K562 (cell line): ENCODE data around the gene KIF26B.

Experiments used
- KLF16 ChIP-seq: IDR thresholded peaks from 2 replicates; pipeline ENCODE4 v1.6.1; 2016; ENCODE audit warnings: antibody characterized with exemption
- RAD21 ChIP-seq, 2 experiments: fragments of 250-450 bp in 1 of 2; fragments of 450-650 bp in 1 of 2; sonication (Bioruptor Pico) in 1 of 2; formaldehyde crosslinking in 1 of 2; IDR thresholded peaks in 1 of 2; conservative IDR thresholded peaks in 1 of 2; 2 replicates each; pipeline versions ENCODE4 v1.4.0 to v1.8.0; 2020 to 2022; ENCODE audit warnings: mild to moderate bottlenecking in 2 of 2, moderate library complexity in 1 of 2
- TGIF2 ChIP-seq: sonication (generic); formaldehyde crosslinking; IDR thresholded peaks from 2 replicates; pipeline ENCODE4 v1.8.1; 2022; ENCODE audit warnings: mild to moderate bottlenecking, missing genetic modification reagents, moderate library complexity
- ZNF778 ChIP-seq: fragments of 450-650 bp; formaldehyde crosslinking; IDR thresholded peaks from 2 replicates; pipeline ENCODE4 v1.4.0; 2020; ENCODE audit warnings: mild to moderate bottlenecking, moderate library complexity
- TF ChIP-seq, protein P1 (sequence below): sonication (generic); formaldehyde crosslinking; IDR thresholded peaks from 2 replicates; pipeline ENCODE4 v1.8.1; 2022; ENCODE audit warnings: missing genetic modification reagents

DNA sequence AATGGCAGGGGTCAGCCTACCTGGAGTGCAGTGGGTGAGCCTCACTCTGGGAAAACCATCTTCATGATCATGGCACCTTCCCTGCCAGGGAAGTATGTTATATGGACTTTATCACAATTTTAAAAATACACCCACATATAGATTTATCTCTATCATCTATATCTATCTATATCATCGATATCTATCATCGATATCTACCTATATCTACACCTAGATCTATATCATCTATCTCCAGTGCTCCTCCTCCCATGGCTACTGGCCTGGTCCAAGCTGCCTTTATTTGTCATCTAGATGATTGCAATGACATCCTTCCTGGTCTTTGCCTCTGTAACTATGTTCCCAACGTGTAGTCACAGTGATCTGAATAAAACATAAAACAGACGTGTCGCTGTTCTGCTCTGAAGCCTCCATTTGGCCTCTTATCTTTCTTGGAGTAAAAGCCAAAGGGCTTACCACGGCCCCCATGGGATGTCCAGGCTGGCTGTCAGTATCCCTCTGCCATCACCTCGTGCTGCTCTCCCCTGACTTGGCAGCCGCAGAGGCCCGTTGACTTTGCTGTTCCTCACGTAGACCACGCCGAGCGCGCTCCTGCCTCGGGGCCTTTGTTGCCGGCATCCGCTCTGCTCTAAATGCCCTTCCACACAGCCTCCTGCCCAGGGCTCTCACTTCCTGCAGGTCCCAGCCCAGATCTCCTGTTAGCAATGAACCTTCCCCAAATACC lies 20.6 kb upstream of the KIF26B start:
- TF ChIP-seq, protein P1, sequence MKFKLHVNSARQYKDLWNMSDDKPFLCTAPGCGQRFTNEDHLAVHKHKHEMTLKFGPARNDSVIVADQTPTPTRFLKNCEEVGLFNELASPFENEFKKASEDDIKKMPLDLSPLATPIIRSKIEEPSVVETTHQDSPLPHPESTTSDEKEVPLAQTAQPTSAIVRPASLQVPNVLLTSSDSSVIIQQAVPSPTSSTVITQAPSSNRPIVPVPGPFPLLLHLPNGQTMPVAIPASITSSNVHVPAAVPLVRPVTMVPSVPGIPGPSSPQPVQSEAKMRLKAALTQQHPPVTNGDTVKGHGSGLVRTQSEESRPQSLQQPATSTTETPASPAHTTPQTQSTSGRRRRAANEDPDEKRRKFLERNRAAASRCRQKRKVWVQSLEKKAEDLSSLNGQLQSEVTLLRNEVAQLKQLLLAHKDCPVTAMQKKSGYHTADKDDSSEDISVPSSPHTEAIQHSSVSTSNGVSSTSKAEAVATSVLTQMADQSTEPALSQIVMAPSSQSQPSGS (CRISPR knock-in tag) = no peak
- TF ChIP-seq KLF16 = no peak
- TF ChIP-seq RAD21 (CRISPR knock-in tag; conservative IDR thresholded peaks at IDR 0.05 in 1 of 2, IDR thresholded peaks at IDR 0.05 in 1 of 2) = no peak
- no peak for TF ChIP-seq ZNF778 (CRISPR knock-in tag)
- no peak for TF ChIP-seq TGIF2 (CRISPR knock-in tag)
